Left cardiac atrium (tissue), 4 donors: Measurements from ENCODE around the gene MRGPRD. TPM values are rescaled to one million over a fixed set of nuclear protein-coding genes. Genes with fewer than 3 reads are reported as not detected.
A peak's percentile ranks its signal among the peaks of the same experiment; 100 is the strongest.
"Not testable (repeated sequence)": the region's sequence is repeated elsewhere in the genome, so short reads cannot be mapped to it uniquely, and the experiment has no call there.

Source experiments
- ATAC-seq, 2 donors: fragments of 200-7000 bp; cut with Tn5 transposase; one replicate each; pipeline ENCODE4 v1.9.1; 2020; ENCODE audit warnings: mild to moderate bottlenecking in 2 of 2, moderate library complexity in 2 of 2
- DNase-seq: peaks from one replicate; pipeline ENCODE4 v3.0.0-alpha.2; 2020
- intact Hi-C, 2 donors: fragments of 100-400 bp; cut with DNase I; formaldehyde crosslinking; loops; one replicate each; pipeline versions ENCODE4 v1.14.1 to v1.15.1; 2022 to 2023
- total RNA-seq, 2 donors: library from RNA; stranded (reverse); fragmentation: NEBNext Ultra II Directional; extraction: Animal tissue kit (Norgen Biotek cat#: 25700); gene quantifications; one replicate each; pipeline ENCODE4 v1.2.1, GENCODE V29; 2021
- donor health status: DM: no; HTN: yes; CAD: no.
- donor health status: DM: no; HTN: yes; CAD: no; lungs with severe emphysema.
- donor health status: DM: yes; HTN: yes; CAD: no.
- donor health status: Dilated cardiomyopathy.

The MRGPRD gene
- total RNA-seq, 2 donors from 2014 or later, result not detected

GRCh38 chr11:69008737-69009440, 28.1 kb upstream of the MRGPRD start:
- peak; percentile 91 for DNase-seq
- ATAC-seq, result peak; percentile 49 to 71
- intact Hi-C loops, result no loop called here

GRCh38 chr11:69007975-69008381, 27.2 kb upstream of the MRGPRD start:
- ATAC-seq (peak in 1 of 2 donors; percentile 16), DNase-seq (no peak)
- intact Hi-C loops, result no loop called here

DNA sequence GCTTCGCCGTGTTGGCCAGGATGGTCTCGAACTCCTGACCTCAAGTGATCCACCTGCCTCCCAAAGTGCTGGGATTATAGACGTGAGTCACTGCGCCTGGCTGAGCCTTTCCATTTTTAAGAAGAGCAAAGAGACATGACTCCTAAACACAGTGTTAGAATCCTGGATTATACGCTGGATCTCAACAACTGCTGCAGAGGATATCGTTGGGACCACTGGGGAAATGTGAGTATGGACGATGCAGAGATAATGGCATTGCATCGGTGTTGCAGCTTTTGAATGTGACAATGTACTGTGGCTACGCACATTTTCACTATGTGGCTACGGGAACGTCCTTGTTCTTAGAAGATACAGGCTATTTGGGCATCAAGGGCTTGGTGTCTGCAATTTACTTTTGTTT, 26.0 kb upstream of the MRGPRD start:
- intact Hi-C loops, result no loop called here
- no peak for ATAC-seq
- DNase-seq, result no peak

DNA sequence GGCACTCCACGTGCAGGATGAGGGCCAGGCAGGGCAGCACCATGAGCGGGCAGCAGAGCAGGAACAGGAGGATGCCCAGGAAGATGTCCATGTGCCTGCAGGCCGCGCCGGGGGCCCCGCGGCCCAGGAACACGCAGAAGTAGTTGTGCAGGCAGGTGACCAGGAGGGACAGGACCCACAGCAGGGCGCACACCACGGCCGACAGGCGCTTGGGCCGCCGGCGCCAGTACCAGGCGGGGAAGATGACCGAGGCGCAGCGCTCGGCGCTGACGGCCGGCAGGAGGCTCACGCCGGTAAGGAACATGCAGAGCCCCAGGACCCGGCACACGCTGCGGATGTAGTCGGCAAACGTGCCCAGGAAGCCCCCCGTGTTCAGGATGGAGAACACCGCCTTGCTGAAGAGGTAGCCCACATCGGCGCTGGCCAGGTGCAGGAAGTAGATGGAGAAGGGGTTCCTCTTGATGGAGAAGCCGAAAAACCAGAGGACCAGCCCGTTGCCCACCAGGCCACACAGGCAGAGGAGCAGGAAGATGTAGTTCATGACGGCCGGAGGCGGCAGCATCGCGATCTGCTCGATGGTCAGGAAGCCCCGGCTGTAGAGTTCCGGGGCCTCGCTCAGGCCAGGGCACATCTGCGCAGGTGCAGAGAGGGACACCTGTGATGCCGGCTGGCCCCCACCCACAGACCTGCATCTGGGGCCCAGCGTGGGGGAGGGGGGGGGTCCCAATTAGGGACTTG, 25.0 kb upstream of the MRGPRD start:
- DNase-seq (no peak), ATAC-seq (no peak)
- intact Hi-C loops, result no loop called here

- no peak for ATAC-seq
- intact Hi-C loops, result no loop called here
Measured at GRCh38 chr11:69005183-69005630, 24.4 kb upstream of the MRGPRD start.

DNA sequence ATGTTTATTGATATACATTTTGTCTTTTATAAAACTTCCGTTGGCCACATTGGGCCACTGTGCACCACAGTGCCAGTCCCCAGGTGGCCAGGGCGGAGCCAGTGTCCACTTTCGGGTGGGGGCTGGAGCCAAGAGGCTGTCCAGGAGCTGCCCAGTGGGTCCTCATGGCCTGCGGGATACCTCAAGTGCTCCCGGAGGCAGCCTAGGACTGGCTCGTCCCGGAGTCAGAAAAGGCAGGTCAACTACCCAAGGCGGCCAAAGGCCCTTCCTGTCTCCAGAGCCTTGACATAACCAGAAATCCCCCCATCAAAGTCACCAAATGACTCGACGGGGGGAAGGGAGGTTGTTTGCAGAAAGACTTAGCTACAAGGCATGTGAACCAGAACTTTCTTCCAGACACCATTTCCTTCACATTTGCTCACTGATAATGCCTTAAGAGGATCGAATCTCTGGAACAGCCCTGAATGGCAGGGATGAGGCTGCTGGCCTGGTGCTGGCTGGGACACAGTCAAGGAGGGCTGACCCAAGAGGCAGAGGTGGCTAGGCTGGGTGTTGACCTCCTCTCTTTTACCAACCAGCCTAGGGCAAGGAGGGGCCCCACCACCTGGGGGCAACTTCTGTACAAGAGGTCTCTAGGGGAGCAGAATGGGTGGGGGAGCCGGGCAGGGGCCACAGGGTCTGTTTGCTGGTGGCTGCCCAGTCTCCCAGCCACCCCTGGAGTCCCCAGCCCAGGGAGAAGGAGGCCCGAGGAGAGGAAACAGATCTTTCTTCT, 23.8 kb upstream of the MRGPRD start:
- intact Hi-C loops, result no loop called here
- DNase-seq, result no peak

More at GRCh38 chr11:69005183-69005630, 24.4 kb upstream of the MRGPRD start:
- DNase-seq, result no peak

GRCh38 chr11:69003866-69004367, 23.1 kb upstream of the MRGPRD start:
- ATAC-seq, result no peak
- intact Hi-C loops, result no loop called here
- DNase-seq, result no peak

More for the DNA sequence above, 23.8 kb upstream of the MRGPRD start:
- no peak for ATAC-seq

DNA sequence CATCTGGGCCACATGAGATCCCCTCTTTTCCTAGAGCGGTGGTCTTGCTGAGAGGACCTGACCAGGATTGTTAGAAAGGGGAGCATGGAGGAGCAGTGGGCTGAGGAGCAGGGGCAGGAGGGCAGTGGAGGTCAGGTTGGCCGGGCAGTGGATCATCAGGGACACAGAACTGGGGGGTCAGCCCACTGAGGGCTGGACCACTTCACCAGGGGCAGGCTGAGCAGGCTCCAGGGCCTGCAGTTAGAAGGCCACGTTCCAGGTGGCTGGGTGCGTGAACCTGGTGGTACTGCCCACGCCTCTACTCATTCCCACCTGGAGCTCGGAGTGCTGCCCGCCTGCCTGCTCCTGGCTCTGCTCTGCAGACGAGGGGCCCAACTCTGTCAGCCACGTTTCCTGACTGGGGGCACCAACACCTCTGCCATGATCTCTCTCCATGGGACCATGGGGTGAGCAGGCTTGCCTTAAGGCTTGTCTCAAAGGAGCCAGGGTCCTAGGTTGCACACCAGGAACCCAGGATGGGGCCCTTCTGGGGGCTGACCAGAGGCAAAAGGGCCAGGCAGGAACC, 22.6 kb upstream of the MRGPRD start:
- DNase-seq, result no peak
- intact Hi-C loops, result no loop called here
- no peak for ATAC-seq

- no peak for ATAC-seq
- no peak for DNase-seq
- intact Hi-C loops, result no loop called here
Measured at GRCh38 chr11:69002570-69003231, 21.9 kb upstream of the MRGPRD start.

GRCh38 chr11:69002110-69002569, 21.4 kb upstream of the MRGPRD start:
- intact Hi-C loops, result no loop called here
- ATAC-seq (peak in 1 of 2 donors; percentile 20), DNase-seq (no peak)

DNA sequence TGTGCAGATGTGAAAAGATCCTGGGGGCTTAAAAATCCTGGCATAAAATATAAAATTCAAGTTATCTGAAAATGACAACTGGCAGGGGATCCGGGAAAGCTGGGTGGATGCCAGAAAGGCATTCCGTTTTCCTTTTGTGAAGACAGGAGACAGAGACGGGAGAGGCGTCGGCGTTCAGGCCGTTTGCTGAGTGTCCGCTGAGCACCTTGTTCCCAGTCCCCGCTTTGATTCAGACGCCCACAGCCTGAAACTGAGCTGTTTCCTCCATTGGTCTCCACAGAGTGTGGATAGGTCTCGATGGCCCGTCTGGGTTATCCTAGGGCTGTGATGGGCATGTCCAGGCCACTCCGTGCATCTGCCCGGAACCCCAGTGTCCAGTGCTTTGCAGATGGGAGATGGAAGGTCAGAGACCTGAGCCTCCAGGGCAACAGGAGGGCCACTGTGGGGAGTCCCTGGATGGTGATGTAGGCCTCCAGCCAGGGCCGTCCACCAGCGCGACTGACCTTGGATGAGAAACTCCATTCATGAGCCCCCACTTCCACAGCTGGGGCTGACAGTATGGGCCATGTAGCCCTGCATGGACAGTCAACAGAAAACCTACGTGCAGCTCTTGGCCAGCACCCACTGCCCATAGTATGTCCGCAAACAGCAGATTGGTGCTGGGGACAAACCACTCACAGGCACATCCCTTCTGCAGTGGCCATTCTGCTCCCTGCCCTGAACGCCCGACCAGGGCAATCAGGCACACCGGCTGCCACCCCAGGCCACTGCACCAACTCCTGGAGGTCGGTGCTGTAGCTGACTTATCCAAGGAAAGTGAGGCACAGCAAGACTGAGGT, 20.7 kb upstream of the MRGPRD start:
- peak in 1 of 2 donors; percentile 2 for ATAC-seq
- DNase-seq, result no peak
- intact Hi-C loops, result no loop called here

DNA sequence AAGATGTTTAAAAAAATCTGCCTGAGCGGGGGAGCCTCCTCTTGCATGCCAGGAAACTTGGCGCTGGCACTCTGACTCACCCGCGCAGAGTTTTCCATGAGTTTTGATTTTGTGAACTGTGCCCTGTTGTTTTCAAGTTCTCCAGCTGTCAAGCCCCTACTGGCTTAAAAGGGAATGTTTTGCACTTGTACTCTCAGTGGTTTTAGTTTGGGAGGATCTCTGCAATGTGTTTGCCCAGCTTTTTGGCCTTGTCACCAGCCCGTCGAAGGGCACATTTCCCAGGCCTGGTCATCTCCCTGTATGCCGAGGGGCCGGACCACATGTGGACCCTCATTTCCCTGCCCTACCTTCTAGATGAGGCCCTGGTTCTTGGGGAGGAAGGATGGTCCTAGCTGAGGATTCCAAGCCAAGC, 20.1 kb upstream of the MRGPRD start:
- intact Hi-C loops, result no loop called here
- DNase-seq (no peak), ATAC-seq (peak; percentile 79 to 80)

GRCh38 chr11:69000391-69000790, 19.6 kb upstream of the MRGPRD start:
- ATAC-seq (peak; percentile 3 to 9), DNase-seq (no peak)
- intact Hi-C loops, result no loop called here

- intact Hi-C loops, ATAC-seq, DNase-seq: not testable (repeated sequence)
Measured at GRCh38 chr11:68999748-69000355, 19.1 kb upstream of the MRGPRD start.

- ATAC-seq (no peak), DNase-seq (no peak)
- intact Hi-C loops, result no loop called here
Measured at GRCh38 chr11:68999093-68999747, 18.4 kb upstream of the MRGPRD start.

DNA sequence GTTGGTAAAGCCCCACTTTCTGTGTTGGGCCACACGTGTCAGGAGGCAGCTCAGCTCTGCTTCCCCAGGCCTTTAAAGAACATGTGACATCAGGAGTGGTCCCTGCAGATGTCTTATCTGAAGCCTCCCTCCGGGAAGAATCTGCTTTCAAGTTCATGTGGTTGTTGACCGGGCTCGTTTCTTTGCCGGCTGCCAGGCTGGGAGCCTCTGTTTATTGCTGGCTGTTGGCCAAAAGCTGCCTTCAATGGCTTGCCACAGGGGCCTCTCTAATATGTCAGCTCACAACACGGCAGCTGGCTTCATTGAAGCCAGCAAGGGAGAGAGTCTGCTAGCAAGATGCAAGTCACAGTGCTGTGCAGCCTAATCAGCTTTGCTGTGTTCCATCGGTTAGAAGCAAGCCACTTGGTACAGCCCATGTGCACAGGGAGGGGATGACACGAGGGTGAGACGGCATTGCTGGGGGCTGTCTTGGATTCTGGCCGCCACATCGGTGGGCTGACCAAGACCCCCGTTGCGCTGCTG, 17.7 kb upstream of the MRGPRD start:
- ATAC-seq (no peak), DNase-seq (no peak)
- intact Hi-C loops, result no loop called here

- intact Hi-C loops, result no loop called here
- ATAC-seq (no peak), DNase-seq (no peak)
Measured at GRCh38 chr11:68997995-68998348, 17.2 kb upstream of the MRGPRD start.
